Kidney epithelial cell (primary cell): Measurements from ENCODE around the gene NSMCE1. TPM values are rescaled to one million over a fixed set of nuclear protein-coding genes. Genes with fewer than 3 reads are reported as not detected.

ENCODE experiments used
- DNase-seq: peaks from one replicate; pipeline ENCODE4 v3.0.0-alpha.2; 2010; ENCODE audit warnings: low read depth
- H3K27me3 ChIP-seq: 2 replicates; pipeline ENCODE4 v1.6.0; 2011; ENCODE audit warnings: low read length; ENCODE audit not compliant: control insufficient read depth, insufficient read depth
- H3K36me3 ChIP-seq: 2 replicates; pipeline ENCODE4 v1.5.1; 2011; ENCODE audit warnings: low read length; ENCODE audit not compliant: control insufficient read depth, insufficient read depth
- H3K4me3 ChIP-seq: 2 replicates; pipeline ENCODE4 v1.5.1; 2011; ENCODE audit warnings: low read depth, mild to moderate bottlenecking, control low read depth, low read length
- total RNA-seq: library from RNA; depleted of rRNA; stranded (reverse); fragments of >200 nt; gene quantifications from 2 replicates; pipeline ENCODE4 v1.2.3, GENCODE V29; 2015
- TF ChIP-seq, protein P1 (sequence below): IDR thresholded peaks from 2 replicates; pipeline ENCODE4 v1.5.1; 2011; ENCODE audit warnings: mild to moderate bottlenecking, moderate library complexity, low read length, control low read depth, inconsistent platforms; ENCODE audit not compliant: insufficient read depth, poor library complexity, severe bottlenecking

The NSMCE1 gene
- total RNA-seq, 1 donor from 2014 or later: 94.8 TPM

DNA sequence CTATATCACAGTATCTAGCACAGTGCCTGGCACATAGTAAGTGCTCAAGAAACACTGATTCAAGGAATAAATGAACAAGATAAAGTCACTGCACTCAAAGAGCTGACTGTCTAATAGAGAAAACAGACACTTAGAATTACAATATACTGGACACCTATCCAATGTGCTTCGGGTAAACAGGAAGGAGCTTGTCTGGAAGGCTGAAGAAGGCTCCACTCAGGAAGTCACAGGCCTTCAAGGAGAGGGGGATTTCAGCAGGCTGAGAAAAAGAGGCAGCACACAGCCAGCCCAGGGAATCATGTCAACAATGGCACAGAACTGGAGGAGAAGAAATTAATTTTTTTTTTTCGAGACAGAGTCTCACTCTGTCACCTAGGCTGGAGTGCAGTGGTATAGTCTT is 35.5 kb upstream of the NSMCE1 start:
- TF ChIP-seq, protein P1, sequence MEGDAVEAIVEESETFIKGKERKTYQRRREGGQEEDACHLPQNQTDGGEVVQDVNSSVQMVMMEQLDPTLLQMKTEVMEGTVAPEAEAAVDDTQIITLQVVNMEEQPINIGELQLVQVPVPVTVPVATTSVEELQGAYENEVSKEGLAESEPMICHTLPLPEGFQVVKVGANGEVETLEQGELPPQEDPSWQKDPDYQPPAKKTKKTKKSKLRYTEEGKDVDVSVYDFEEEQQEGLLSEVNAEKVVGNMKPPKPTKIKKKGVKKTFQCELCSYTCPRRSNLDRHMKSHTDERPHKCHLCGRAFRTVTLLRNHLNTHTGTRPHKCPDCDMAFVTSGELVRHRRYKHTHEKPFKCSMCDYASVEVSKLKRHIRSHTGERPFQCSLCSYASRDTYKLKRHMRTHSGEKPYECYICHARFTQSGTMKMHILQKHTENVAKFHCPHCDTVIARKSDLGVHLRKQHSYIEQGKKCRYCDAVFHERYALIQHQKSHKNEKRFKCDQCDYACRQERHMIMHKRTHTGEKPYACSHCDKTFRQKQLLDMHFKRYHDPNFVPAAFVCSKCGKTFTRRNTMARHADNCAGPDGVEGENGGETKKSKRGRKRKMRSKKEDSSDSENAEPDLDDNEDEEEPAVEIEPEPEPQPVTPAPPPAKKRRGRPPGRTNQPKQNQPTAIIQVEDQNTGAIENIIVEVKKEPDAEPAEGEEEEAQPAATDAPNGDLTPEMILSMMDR: no peak
- no peak for DNase-seq

GRCh38 chr16:27303256-27304100 is 34.9 kb upstream of the NSMCE1 start:
- no peaks in the 10 kb centered on the region for H3K27me3 ChIP-seq
- H3K36me3 ChIP-seq: no peaks in the 10 kb centered on the region
- H3K4me3 ChIP-seq: no peak overlapping the region
- DNase-seq: no peak
- TF ChIP-seq, protein P1: no peak

More for the DNA sequence above, 35.5 kb upstream of the NSMCE1 start:
- H3K27me3 ChIP-seq: no peaks in the 10 kb centered on the region
- H3K36me3 ChIP-seq: no peaks in the 10 kb centered on the region
- no peak overlapping the region for H3K4me3 ChIP-seq

DNA sequence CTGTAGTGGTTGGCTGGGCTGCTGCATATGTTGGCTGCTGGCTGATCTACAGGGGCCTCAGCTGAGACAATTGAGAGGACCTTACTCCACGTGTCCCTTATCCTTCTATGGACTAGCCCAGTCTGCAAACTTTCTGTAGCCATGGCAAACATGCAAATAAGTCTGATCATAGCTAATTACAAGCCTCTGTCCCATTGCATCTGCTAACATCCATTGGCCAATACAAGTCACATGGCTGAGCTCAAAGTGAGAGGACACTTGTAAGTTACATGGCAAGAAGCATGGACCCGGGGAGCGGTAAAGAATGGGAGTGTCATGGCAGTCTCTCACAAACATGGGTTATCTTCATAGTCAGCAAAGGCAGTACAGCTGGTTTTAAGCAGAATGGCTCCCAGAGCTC is 33.6 kb upstream of the NSMCE1 start:
- Histone ChIP-seq H3K36me3 (no peaks in the 10 kb centered on the region), H3K27me3 (no peaks in the 10 kb centered on the region), H3K4me3 (no peak overlapping the region)
- TF ChIP-seq, protein P1: no peak
- DNase-seq: no peak

DNA sequence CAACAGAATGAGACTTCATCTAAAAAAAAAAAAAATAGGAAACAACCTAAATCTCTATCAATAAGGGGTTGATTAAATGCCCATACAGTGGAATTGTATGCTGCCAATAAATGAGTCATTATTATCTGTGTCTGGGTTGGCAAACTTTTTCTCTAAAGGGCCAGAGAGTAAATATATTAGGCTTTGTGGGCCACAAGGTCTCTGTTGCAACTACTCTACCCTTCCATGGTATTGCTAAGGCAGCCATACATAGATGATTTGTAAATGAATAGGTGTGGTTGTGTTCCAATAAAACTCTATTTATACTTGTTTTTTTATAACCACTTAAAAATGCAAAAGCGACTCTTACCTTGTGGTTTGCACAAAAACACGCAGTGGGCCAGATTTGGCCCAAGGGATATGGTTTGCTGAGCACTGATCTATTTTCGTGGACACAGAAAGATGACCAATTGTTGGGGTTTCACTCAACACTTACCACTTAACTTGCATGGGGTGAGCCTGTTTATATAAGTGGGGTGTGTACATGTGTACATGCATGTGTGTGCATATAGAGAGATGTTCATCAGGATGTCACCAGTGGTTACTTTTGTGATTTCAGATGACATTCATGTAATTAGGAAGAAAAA is 32.8 kb upstream of the NSMCE1 start:
- no peak overlapping the region for H3K4me3 ChIP-seq
- no peaks in the 10 kb centered on the region for H3K27me3 ChIP-seq
- H3K36me3 ChIP-seq: no peaks in the 10 kb centered on the region
- TF ChIP-seq, protein P1: no peak
- no peak for DNase-seq

- no peaks in the 10 kb centered on the region for H3K27me3 ChIP-seq
- TF ChIP-seq, protein P1: no peak
- no peak overlapping the region for H3K4me3 ChIP-seq
- H3K36me3 ChIP-seq: no peaks in the 10 kb centered on the region
- DNase-seq: no peak
Measured at GRCh38 chr16:27298132-27298531, 29.6 kb upstream of the NSMCE1 start.

- H3K36me3 ChIP-seq: no peaks in the 10 kb centered on the region
- no peaks in the 10 kb centered on the region for H3K27me3 ChIP-seq
- TF ChIP-seq, protein P1: no peak
- H3K4me3 ChIP-seq: no peak overlapping the region
- DNase-seq: no peak
Measured at GRCh38 chr16:27293343-27293742, 24.8 kb upstream of the NSMCE1 start.
